Hematopoietic multipotent progenitor cell (in vitro differentiated cells): ENCODE results near the gene SPAG9. TPM values are rescaled to one million over a fixed set of nuclear protein-coding genes. Genes with fewer than 3 reads are reported as not detected.

Experiments
- DNase-seq, 3 donors: peaks; one replicate each; pipeline ENCODE4 v3.0.0-alpha.2; 2011 to 2015; ENCODE audit warnings: low read depth in 2 of 3, low spot score in 2 of 3
- total RNA-seq: library from RNA; depleted of rRNA; stranded (reverse); fragments of >200 nt; gene quantifications from one replicate; pipeline ENCODE4 v1.2.3, GENCODE V29; 2012

Gene SPAG9
- total RNA-seq, 1 donor: 52.0 TPM

DNA sequence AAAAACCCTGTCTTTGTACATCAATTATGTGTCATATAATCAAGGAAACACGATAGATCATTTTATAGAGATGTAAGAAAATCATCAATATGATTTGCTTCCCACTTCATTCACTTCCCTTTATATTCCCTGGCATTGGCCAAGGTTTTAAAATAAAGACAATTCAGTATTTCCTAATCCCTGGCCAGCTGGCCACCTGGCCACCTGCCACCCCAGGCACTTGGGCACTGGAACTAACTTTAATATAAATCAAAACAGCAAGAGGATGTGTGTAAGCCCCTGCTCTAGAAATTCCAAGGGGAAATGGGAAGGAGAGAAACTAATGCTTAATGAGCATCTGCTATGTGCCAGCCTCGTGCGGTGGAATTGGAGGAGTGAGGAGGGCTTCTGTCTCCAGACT is 195.9 kb downstream of the SPAG9 start:
- no peak for DNase-seq

GRCh38 chr17:50924300-50924699 is 196.4 kb downstream of the SPAG9 start:
- no peak for DNase-seq

DNA sequence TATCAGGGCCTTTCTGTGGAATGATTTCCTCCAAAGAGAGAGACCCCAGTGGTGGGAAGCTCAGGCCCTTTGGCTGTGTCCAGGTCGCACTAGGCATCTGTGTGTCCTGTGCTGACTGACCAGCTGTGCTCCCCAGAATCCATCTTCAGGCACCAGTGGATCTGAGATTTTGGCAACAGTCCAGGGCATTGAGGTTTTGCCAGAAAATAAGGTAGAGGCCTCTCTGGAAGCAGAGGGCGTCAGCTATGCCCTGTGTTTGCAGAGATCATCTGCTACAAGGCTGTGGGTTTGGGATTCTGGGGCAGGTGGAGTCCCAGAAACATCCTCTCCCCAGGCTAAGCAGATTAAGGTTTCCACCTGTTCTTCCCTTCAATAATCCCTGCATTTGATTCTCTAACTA is 197.1 kb downstream of the SPAG9 start:
- no peak for DNase-seq

GRCh38 chr17:50922721-50923405 is 197.8 kb downstream of the SPAG9 start:
- DNase-seq: no peak

DNA sequence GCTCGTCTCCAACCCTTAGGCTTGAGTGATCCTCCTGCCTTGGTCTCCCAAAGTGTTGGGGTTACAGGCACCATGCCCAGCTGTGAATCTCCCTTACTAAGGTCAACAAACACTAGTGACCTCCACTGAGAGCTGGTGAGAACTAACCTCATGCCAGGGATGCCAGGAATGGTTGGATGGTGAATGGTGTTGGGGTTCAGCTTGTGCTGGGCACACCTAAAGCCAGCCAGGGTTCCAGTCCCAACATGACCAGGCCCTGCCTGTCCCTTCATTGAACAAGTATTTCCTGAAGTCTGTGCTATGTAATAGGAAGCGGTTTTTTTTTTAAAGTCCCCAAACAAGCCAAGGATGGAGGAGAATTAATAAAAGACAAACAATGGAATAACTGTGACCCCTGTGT is 198.6 kb downstream of the SPAG9 start:
- no peak for DNase-seq

DNA sequence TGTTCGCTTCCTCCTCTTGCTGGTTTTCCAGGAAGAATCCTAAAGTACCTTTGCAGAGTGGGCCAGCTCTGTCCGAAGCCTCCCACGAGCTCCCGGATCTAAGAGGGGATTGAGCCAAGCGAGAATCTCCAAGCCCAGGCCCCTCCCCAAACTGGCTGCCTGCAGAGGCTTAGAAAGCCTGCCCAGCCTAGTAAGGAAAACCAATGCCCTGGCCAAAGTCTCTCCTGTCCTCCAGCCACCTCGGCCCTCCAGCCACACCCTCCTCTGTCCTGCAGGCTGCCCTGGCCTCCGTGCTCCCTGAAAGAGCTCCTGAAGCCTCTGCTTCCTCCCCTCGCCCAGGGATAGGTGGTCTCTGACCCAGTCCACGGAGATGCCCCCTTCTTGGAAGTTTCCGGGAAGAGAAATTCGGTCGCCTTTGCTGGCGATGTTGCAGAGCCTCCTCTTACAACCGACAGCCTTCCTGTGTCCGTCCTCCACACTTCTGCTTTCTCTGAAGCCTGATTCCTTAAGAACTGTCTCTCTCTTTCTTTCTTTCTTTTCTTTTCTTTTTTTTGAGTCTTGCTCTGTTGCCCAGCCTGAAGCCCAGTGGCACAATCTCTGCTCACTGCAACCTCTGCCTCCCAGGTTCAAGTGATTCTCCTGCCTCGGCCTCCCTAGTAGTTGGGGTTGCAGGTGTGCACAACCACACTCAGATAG is 199.6 kb downstream of the SPAG9 start:
- DNase-seq: no peak

GRCh38 chr17:50920041-50920410 is 200.6 kb downstream of the SPAG9 start:
- no peak for DNase-seq

GRCh38 chr17:50919321-50920040 is 201.2 kb downstream of the SPAG9 start:
- DNase-seq: peak; percentile 62 to 94 (median 90)

DNA sequence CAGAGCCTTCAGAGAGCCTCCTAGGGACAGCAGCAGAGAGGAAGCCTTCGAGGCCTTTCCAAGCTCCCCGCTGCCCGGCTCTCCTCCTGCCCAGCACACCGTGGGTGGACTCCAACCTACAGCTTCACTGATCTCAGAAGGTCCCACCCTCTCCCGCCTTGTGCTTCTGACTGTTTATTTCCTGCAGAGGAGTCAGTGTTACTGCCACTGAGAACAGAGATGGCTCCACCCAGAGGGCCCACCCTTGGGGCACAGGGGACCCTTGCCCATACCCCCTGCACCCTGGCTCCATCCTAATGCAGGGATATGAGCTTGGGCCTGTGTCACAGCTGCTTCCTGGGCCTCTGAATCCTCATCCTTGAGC is 201.8 kb downstream of the SPAG9 start:
- DNase-seq: no peak

- peak in 1 of 3 donors; percentile 44 for DNase-seq
These were observed 202.4 kb downstream of the SPAG9 start for GRCh38 chr17:50918071-50918932.

GRCh38 chr17:50917418-50917743 is 203.3 kb downstream of the SPAG9 start:
- DNase-seq: no peak

- DNase-seq: no peak
These were observed 203.8 kb downstream of the SPAG9 start for GRCh38 chr17:50916708-50917417.

GRCh38 chr17:50916026-50916707 is 204.5 kb downstream of the SPAG9 start:
- no peak for DNase-seq

GRCh38 chr17:50914505-50915063 is 206.1 kb downstream of the SPAG9 start:
- DNase-seq: no peak

DNA sequence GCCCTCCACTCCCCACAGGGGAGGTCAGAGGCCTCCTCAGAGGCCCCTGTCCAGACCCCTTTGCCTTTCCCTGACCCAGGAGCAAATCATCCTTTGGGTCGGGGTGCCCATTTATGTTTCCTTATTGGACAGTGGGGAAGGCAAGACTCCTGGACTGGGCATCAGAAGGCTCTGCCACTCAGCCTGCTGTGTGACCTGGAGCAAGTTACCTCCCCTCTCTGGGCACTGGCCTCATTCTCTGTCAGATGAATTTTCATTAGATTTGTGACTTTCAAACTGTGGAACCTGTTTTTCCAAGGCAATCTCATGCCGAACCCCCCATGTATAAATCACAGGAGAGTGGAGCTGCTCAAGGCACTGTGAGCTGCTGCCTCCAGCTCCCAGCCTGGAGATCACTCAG is 207.5 kb downstream of the SPAG9 start:
- no peak for DNase-seq

Other genes with a start within 250 kb of the SPAG9 start
- 49.5 TPM for gene NME1, start 32.7 kb upstream of the SPAG9 start, total RNA-seq
- gene NME2, start 45.5 kb upstream of the SPAG9 start, total RNA-seq: 608 TPM
- gene MBTD1, start 139.2 kb upstream of the SPAG9 start, total RNA-seq: 15.9 TPM
- gene UTP18, start 139.7 kb upstream of the SPAG9 start, total RNA-seq: 24.0 TPM